ENCODE measurements around the gene ERVW-1.

DNA sequence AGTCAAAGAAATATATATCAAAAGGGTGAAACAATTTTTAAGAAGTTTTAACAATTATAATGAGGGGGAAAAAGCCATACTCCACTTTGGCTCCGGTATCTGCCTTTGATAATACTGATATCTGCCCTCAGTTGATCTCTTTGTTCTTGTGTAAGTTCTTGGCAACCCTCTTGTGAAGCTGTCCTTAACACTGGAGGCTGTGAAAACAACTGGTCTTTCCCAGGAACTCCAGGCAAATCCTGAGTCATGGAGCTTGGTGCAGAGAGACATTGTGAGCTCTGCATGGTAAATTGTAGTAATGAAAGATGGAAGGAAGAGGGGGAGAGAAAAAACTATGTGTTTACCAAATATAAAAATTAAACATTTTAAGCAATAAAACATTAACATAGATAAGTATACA is 11.9 kb upstream of the ERVW-1 start:
- TF ChIP-seq CTCF (IDR thresholded peaks at IDR 0.05; ENCODE audit: low read depth, low read length), result no peak
- TF ChIP-seq EZH2phosphoT487 (IDR thresholded peaks at IDR 0.05; ENCODE audit: low read depth), result no peak
